ENCODE data around the gene RUFY3.
"Not testable (repeated sequence)": the region's sequence is repeated elsewhere in the genome, so short reads cannot be mapped to it uniquely, and the experiment has no call there.

Gene RUFY3

DNA sequence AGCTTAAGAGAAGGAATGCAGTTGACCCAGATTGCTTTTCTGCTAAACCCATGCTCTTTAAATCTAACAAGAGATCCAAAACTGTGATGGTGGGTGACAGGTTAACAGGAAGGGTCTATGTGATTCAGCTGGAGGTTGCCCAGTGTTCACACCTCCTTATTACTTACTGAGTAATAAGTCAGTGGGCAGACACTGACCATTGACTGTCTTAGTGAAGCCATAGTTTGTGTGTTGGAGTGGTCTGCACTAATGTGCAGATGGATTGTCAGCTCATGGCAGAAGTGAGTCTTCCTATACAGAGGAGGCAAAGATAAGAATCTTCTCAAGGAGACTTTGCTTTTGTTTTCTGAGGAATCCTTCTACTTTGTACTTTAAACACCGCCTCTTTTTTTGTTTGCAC lies 15.2 kb upstream of the RUFY3 start:
- DNase-seq = no peak

GRCh38 chr4:70709611-70710205 lies 12.1 kb upstream of the RUFY3 start:
- DNase-seq = no peak

GRCh38 chr4:70711599-70711998 lies 10.2 kb upstream of the RUFY3 start:
- no peak for DNase-seq

DNA sequence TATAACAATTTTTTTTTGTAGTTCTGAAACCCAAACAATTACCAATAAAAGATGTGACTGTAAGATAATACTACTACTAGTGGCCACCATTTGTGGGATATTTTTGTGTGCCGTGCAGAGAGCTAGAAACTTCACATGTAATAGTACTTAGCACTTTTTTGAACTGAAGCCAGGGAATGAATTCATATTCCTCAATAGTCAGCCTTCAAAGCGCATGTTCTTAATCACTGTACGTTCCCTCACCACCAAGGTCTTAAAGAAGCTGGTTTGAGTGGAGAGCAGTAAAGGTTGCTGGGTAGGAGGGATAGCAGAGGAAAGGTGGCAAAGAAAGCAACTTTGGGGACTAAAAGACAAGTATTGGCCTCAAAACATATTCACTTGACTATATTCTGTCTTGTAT lies 9.6 kb upstream of the RUFY3 start:
- no peak for DNase-seq

GRCh38 chr4:70712604-70713452 lies 8.9 kb upstream of the RUFY3 start:
- no peak for DNase-seq

DNA sequence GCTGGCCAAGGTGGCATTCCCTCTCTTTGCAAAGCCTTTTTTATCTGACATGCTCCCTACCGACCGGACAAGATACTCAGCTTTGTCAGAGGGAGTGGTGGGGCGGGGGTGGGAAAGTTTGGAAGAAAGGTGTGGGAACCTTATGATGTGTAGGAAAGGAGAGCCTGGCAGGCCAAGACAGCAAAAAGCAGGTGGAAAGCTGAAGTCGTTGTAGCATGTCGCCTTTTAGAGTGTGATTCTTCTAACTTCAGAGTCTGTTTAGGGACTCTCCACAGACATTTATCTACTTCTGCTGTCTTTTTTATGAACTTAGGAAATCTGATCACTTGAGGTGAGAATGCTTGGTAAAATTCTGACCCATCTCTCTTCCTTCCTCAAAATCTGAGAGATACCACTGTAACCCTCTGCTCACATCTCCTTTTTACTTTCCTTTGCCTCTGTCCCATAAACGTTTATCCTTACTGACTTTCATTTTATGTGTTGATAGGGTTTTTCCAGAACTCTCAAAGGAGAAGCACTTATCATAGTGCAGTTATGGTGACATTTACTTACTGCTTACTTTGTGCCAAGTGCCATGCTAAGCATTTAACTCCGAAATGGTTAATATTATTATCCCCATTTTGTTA lies 8.2 kb upstream of the RUFY3 start:
- no peak for DNase-seq

GRCh38 chr4:70714079-70714887 lies 7.5 kb upstream of the RUFY3 start:
- no peak for DNase-seq

- DNase-seq = no peak
These were observed 6.7 kb upstream of the RUFY3 start for GRCh38 chr4:70715097-70715496.

DNA sequence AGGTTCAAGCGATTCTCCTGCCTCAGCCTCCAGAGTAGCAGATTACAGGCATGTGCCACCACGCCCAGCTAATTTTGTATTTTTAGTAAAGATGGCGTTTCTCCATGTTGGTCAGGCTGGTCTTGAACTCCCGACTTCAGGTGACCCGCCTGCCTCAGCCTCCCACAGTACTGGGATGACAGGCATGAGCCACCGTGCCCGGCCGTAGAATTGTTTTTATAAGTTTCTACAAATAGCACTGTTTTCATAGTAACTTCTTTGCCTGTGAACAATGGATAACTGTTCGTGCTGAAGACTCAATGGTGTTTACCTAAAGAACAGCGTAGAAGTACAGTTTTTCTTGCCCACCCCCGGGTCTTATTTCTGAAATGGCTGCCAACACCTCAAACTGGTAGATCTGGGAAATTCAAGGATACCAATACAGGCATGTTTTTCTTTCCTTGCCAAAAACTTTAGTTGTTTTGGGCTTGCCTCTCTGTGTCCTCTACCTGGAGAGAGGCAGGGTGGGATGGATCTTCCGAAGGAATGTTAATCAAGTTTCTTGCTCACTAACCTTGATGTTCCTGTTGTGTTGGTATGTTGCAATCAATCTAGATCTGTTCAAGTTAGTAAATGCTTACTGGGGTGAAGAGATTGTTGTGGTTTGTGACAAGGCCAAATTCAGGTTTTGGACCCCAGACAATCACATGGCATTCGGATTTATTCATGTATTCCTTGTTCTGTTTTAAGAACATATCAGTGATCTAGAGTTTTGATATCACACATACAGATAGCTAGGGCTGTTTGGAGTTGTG lies 2.8 kb upstream of the RUFY3 start:
- no peak for DNase-seq

DNA sequence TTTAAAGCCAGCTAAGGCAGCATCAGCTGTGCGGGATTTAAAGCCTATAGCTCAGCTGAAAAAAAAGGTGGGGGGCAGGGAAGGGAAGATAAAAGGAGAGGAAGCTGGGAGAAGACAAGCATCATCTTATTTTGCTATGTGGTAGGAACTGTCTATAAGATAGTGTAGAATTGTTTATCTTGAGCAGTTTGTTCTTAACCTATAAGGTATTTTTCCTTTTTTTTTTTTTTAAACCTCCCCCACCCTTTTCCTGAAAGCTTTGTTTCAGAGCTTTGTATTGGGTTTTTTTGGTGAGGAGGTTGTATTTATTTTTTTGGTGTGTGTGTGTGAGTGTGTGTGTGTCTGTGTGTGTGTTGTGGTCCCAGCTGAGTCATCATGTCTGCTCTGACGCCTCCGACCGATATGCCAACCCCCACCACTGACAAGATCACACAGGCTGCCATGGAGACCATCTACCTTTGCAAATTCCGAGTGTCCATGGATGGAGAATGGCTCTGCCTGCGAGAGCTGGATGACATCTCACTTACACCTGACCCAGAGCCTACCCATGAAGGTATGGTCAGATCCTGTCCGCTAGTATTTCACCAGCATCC lies 531 bp downstream of the RUFY3 start:
- peak; percentile 40 for DNase-seq

DNA sequence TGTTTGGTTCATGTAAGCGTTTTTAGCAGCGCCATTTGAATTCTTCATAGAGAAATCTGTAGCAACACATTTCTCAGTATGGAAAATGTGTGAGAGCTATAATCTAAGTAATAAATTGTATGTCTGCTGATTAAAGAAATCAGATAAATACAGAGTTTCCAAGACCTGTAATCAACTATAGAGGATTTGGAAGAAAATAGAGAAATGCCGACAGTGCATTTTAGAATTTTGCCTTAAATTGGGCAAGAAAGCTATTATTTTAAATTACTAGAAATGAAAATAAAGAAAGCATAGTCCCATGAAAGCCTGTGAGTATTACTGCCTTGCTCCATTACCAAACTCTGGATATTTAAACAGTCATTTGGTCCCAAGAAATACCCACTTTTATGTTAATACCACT lies 2.7 kb downstream of the RUFY3 start:
- DNase-seq = no peak

DNA sequence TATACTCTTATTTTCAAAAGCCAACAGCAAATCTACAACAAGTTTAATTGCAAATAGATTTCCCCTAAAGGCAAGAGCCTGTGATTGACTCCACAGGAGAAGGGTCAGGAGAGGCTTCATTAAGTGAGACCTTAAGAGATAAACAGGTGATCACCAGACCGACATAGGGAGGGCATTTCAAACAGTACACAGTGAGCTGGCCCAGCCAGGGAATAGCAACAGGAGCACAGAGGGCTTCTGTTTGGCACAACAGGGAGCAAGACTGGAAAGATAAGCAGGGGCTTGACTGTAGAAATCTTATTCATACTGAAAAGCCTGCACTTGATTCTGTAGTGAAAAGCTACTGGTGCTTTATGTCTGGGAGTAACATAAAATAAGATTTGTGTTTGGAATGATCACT lies 3.9 kb downstream of the RUFY3 start:
- no peak for DNase-seq

DNA sequence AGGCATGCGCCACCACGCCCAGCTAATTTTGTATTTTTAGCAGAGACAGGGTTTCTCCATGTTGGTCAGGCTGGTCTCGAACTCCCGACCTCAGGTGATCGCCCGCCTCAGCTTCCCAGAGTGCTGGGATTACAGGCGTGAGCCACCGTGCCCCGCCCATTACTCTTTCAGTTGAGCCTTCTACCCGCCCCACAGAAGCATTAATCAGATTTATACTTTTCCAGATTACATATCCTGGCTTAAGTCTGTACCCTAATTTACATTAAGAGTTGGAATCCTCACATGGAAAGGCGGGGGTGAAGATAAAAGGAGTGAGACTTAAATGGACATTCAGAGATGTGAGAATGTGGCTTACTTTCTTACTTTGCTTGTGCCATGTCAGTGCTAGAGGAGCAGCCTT lies 4.8 kb downstream of the RUFY3 start:
- DNase-seq = not testable (repeated sequence)

DNA sequence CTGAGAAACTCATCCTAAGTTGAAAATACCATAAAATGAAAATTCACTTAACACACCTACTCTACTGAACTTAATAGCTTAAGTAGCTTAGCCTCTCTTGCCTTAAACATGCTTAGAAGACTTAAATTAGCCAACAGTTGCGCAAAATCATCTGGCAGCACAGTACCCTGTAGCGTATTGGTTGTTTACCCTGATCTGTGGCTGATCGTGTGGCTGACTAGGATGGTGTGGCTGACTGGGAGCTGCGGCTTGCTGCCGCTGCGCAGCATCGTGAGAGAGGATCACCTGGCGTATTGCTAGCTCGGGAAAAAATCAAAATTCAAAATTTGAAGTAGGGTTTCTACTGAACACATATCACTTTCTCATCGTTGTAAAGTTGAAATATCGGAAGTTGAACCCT lies 6.3 kb downstream of the RUFY3 start:
- no peak for DNase-seq

- not testable (repeated sequence) for DNase-seq
These were observed 11.1 kb downstream of the RUFY3 start for GRCh38 chr4:70732878-70733277.

DNA sequence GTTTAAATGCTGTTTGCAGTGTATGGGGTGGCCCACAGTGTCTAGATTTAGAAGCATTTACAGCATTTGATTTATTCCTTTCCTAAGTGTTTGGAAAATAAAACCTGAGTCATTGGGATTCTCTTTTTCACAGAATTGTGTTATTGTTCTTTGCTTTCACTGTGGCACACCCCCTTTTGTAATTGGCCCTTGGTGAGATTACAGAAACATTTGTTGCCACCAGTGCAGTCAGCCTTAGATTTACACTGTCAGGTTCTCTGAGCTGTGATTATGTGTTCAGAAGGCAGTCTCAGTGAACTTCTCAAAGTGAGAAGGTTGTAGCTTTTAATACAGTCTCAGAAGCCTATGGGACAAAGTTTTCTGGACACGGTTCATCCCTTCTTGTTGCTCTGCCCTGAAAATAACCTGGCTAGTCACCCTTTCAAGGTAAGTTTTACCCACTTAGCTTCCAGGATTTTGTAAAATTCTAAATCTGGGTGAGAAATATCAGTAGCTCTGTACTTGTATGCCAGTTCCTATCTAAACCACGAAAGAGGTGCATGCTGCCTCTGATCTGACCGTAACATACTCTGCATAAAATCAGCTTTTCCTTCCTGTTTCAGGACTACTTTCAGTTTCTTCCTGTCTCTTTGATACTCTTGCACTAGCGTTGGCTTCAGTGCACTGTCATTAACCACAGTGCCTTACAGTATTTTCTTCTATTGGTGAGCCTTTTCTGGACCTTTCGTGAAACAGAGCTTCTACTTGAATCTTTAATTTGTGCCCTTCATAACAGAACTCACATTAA lies 12.6 kb downstream of the RUFY3 start:
- DNase-seq = peak; percentile 11

DNA sequence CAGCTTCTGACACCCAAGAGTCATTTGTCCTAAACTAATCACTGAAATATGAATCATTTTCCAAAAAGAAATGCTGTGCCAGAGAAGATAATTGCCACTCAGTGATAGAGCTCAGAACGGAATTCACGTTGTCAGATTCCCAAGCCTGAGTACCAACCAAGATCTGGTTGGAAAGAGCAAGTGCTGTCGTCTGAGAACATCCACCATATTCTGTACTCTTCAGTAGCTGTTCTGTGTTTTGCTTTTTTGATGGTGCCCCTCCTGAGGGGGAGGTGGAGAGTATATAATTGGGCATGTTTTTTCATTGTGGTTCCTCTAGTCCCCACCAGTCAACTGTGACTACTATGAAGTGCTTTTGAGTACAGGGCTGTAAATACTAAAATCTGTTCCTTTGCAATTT lies 13.2 kb downstream of the RUFY3 start:
- no peak for DNase-seq

- peak; percentile 16 for DNase-seq
These were observed 14.2 kb downstream of the RUFY3 start for GRCh38 chr4:70735915-70736314.

GRCh38 chr4:70737006-70737405 lies 15.2 kb downstream of the RUFY3 start:
- no peak for DNase-seq

DNA sequence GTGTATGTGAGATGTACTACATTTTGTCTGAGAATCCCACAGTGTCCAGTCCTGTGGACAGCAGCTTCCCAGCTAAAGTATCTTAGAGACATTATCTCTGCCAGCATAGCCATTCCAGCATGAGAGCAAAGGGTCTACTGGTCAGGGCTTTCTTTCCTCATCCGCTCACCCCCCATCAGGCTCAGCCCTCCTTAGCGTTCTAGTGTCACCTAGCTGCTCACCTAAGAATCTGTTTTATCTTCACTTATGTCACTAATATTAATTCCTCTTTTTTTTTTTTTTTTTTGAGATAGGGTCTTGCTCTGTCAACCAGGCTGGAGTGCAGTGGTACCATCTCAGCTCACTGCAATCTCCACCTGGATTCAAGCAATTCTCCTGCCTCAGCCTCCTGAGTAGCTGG lies 15.6 kb downstream of the RUFY3 start:
- DNase-seq = no peak
